Measurements from ENCODE around the gene FAM168A. TPM values are rescaled to one million over a fixed set of nuclear protein-coding genes. Genes with fewer than 3 reads are reported as not detected.
A peak's percentile ranks its signal among the peaks of the same experiment; 100 is the strongest.

Gene FAM168A
- total and polyA plus RNA-seq, 10 donors = 2.7 to 33.2 (median 22.7) TPM

- intact Hi-C loops (cut with DNase I; ENCODE audit: low total_unique reads) = no loop called here
- 93 to 97% (median 95%) methylated on average over 2 of the region's 2 CpGs for WGBS, 5 donors
Measured at GRCh38 chr11:73596547-73596946, 1.4 kb downstream of the FAM168A start.

GRCh38 chr11:73592640-73593039 lies 5.3 kb downstream of the FAM168A start:
- WGBS, 5 donors = 82 to 87% (median 86%) methylated on average over 3 of the region's 3 CpGs
- H3K4me1 ChIP-seq = peaks cover 6 to 40% (median 13%) of the 10 kb centered on the region in 6 donors
- H3K4me3 ChIP-seq = no peak overlapping the region
- no peaks in the 10 kb centered on the region for H3K9me3 ChIP-seq
- no peak overlapping the region for H3K27ac ChIP-seq
- intact Hi-C loops (cut with DNase I; ENCODE audit: low total_unique reads) = no loop called here
- no peaks in the 10 kb centered on the region for H3K27me3 ChIP-seq (replicated peaks in 1 of 7)
- no peak for DNase-seq
- TF ChIP-seq CTCF (IDR thresholded peaks at IDR 0.05 in 8 of 11, conservative IDR thresholded peaks at IDR 0.05 in 3 of 11) = no peak
- TF ChIP-seq POLR2A (IDR thresholded peaks at IDR 0.05) = no peak
- TF ChIP-seq POLR2AphosphoS5 (IDR thresholded peaks at IDR 0.05) = no peak
- no peaks in the 10 kb centered on the region for H3K36me3 ChIP-seq

More at GRCh38 chr11:73596547-73596946, 1.4 kb downstream of the FAM168A start:
- Histone ChIP-seq H3K27ac (peak overlapping the region in 1 of 8 donors; percentile 90), H3K4me1 (peaks cover 6 to 48% (median 19%) of the 10 kb centered on the region in 6 donors), H3K36me3 (no peaks in the 10 kb centered on the region), H3K27me3 (replicated peaks in 1 of 7) (no peaks in the 10 kb centered on the region), H3K4me3 (peak overlapping the region in 2 of 8 donors; percentile 85 to 86), H3K9me3 (no peaks in the 10 kb centered on the region)
- DNase-seq = no peak
- TF ChIP-seq POLR2AphosphoS5 (IDR thresholded peaks at IDR 0.05) = no peak

- Histone ChIP-seq H3K27ac (no peak overlapping the region), H3K9me3 (no peaks in the 10 kb centered on the region), H3K4me1 (peaks cover 0 to 39% (median 5%) of the 10 kb centered on the region in 6 donors), H3K36me3 (no peaks in the 10 kb centered on the region), H3K4me3 (no peak overlapping the region), H3K27me3 (replicated peaks in 1 of 7) (no peaks in the 10 kb centered on the region)
- intact Hi-C loops (cut with DNase I; ENCODE audit: low total_unique reads) = no loop called here
- 87 to 94% (median 91%) methylated on average over 4 of the region's 4 CpGs for WGBS, 5 donors
- no peak for DNase-seq
- TF ChIP-seq CTCF (IDR thresholded peaks at IDR 0.05 in 8 of 11, conservative IDR thresholded peaks at IDR 0.05 in 3 of 11) (no peak), POLR2AphosphoS5 (IDR thresholded peaks at IDR 0.05) (no peak), POLR2A (IDR thresholded peaks at IDR 0.05) (no peak)
Measured at GRCh38 chr11:73591743-73592142, 6.2 kb downstream of the FAM168A start.

- 90 to 96% (median 95%) methylated on average over 7 of the region's 7 CpGs for WGBS, 5 donors
- Histone ChIP-seq H3K4me1 (peaks cover 0 to 38% (median 0%) of the 10 kb centered on the region in 6 donors), H3K4me3 (no peak overlapping the region), H3K27ac (no peak overlapping the region), H3K9me3 (no peaks in the 10 kb centered on the region), H3K27me3 (replicated peaks in 1 of 7) (no peaks in the 10 kb centered on the region), H3K36me3 (no peaks in the 10 kb centered on the region)
- DNase-seq = no peak
- TF ChIP-seq POLR2AphosphoS5 (IDR thresholded peaks at IDR 0.05) = no peak
- TF ChIP-seq CTCF (IDR thresholded peaks at IDR 0.05 in 8 of 11, conservative IDR thresholded peaks at IDR 0.05 in 3 of 11) = no peak
- TF ChIP-seq POLR2A (IDR thresholded peaks at IDR 0.05) = no peak
- intact Hi-C loops (cut with DNase I; ENCODE audit: low total_unique reads) = no loop called here
Measured at GRCh38 chr11:73590991-73591390, 6.9 kb downstream of the FAM168A start.

- Histone ChIP-seq H3K4me1 (peaks cover 0 to 22% (median 0%) of the 10 kb centered on the region in 6 donors), H3K27me3 (replicated peaks in 1 of 7) (no peaks in the 10 kb centered on the region), H3K4me3 (no peak overlapping the region), H3K27ac (no peak overlapping the region), H3K36me3 (peaks cover 0 to 6% (median 0%) of the 10 kb centered on the region in 6 donors), H3K9me3 (no peaks in the 10 kb centered on the region)
- intact Hi-C loops (cut with DNase I; ENCODE audit: low total_unique reads) = no loop called here
- no peak for DNase-seq
- TF ChIP-seq POLR2A (IDR thresholded peaks at IDR 0.05) (no peak), POLR2AphosphoS5 (IDR thresholded peaks at IDR 0.05) (no peak), CTCF (IDR thresholded peaks at IDR 0.05 in 8 of 11, conservative IDR thresholded peaks at IDR 0.05 in 3 of 11) (no peak)
- 80 to 97% (median 89%) methylated on average over 1 of the region's 1 CpG for WGBS, 5 donors
Measured at GRCh38 chr11:73586791-73587190, 11.1 kb downstream of the FAM168A start.

Measured in spleen (tissue), 11 donors.